LNCAP (cell line): ENCODE results near the gene PTPN14.

Experiments
- TF ChIP-seq, protein P1 (sequence below): fragments of 450-650 bp; IDR thresholded peaks from 2 replicates; pipeline ENCODE4 v1.5.1; 2017; ENCODE audit warnings: mild to moderate bottlenecking

The PTPN14 gene

DNA sequence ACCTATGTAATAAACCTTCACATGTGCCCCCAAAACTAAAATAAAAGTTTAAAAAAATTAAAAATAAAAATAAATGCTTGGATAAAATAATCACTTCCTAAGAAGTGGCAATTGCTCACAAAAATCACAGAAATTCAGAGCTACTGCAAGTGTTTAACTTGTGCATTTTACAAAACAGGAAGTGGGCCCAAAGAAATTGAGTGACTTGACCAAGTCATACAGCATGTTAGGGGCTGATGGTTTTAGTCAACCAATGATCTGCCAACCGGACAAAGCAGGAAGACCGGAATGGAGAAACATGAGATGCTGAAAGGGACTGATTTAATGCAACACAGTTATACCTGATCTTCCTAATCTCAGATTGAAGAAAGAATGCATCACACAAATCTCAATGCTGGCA lies 173.9 kb downstream of the PTPN14 start:
- TF ChIP-seq, protein P1, sequence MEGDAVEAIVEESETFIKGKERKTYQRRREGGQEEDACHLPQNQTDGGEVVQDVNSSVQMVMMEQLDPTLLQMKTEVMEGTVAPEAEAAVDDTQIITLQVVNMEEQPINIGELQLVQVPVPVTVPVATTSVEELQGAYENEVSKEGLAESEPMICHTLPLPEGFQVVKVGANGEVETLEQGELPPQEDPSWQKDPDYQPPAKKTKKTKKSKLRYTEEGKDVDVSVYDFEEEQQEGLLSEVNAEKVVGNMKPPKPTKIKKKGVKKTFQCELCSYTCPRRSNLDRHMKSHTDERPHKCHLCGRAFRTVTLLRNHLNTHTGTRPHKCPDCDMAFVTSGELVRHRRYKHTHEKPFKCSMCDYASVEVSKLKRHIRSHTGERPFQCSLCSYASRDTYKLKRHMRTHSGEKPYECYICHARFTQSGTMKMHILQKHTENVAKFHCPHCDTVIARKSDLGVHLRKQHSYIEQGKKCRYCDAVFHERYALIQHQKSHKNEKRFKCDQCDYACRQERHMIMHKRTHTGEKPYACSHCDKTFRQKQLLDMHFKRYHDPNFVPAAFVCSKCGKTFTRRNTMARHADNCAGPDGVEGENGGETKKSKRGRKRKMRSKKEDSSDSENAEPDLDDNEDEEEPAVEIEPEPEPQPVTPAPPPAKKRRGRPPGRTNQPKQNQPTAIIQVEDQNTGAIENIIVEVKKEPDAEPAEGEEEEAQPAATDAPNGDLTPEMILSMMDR = no peak

DNA sequence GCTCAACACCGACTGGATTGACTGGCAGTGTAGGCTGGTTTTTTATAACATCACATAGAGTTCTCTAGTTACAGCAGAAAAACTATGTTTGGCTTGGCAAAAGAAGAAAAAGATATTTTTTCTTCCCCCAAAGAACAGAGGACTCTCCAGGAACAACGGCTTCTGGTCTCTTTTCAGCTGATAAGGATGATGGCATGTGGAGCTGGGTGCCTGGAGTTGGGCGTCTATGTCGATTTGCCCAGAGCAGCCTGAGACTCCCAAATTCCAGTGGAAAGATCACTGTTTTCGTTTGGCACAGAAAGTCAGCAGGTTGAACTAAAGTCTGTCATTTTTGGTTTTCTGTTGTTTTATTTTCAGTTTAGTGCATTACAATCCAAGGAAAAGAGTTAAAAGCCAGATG lies 179.3 kb downstream of the PTPN14 start:
- TF ChIP-seq, protein P1 = no peak

DNA sequence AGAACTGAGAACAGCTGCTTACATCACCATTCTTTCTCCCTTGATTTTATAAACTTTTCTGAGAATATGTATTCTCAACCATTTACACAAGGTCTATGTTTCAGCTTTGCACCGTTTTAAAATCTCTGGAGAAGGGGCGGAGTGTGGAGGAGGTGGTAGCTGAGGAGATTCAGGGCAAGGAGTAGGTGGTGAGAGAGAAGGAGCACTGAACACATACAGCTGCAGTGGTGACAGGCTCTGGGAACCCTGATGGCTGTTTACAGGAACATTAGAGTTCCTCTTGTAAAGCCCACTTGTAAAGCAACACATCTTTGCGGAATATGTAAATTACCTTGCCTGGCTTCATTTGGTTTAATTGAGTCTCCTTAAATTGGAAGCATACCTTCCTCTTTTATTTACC lies 180.8 kb downstream of the PTPN14 start:
- TF ChIP-seq, protein P1 = no peak

DNA sequence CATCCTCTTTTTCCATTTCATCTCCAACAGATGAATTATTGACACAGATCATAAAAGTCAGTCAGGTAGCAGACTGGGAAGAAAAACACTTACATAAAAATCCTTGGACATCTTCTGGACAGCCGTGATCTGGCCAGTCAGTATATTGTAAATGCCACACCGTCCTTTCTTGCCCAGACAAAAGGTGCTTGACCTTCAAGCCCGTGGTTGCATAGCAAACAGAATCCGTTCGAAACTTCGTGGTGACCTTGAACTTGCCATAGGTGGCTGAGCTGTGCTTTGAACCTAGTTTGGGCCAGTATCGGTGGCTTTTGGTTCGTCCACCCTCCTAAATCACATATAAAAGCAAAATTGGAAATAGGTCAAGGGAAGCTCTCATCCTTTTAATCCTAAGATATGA lies 182.0 kb downstream of the PTPN14 start:
- TF ChIP-seq, protein P1 = no peak

DNA sequence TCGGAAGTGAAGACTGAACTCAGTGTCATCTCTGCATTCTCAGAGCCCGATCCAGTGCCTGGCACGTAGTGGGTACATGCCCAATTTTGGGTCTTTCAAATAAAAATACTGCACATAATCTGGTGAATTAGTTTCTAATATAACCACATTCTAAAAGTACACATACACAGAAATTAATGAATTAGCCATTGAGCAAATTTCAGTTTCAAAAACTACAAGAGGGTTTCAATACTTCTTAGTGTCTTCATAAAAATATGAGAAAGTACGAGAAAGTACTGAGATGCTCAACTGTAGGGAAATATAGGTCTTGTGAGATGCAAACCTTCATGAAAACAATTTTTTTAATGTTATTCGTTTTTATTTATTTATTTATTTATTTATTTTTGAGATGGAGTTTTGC lies 183.6 kb downstream of the PTPN14 start:
- TF ChIP-seq, protein P1 = no peak

DNA sequence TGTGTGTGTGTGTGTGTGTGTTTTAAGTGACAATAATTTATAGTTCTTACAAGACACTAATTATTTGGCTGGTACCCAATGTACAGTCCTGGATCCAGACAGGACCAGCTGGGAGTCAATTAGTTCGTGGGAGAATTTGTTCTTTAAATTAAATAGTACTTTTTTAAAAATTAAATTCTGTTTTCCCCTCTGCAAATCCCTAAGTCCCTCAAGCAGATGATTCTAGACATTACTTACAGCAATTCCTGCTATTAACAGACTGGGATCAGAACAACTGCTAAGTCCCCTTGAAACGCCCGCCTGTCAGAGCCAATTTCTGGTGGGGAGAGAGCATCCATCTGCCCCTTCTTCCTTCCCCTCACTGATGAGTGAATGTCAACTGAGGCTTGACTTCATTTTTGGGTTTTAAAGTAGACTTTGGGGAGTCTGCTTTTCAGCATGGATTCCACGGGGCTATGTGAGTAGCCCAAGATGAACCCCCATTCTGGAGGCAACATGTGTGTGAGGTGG lies 186.6 kb downstream of the PTPN14 start:
- TF ChIP-seq, protein P1 = no peak

DNA sequence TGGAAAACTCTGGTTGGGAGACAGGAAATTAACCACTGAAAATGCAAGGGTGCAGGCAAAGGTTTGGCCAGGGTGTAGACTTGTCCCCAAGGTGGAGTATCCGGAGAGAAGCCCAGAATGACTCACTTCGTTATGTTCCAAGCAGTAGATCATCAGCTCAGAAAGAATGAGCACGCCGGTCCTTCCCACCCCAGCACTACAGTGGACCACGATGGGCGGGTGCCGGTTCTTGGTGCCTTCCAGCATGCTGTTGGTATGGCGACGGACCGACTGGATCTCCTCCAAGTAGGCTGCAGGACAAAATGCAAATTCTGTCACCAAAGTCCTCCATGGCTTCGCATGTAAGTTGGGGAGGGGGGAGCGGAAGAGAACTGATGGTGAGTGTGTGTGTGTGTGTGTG lies 187.0 kb downstream of the PTPN14 start:
- TF ChIP-seq, protein P1 = no peak

DNA sequence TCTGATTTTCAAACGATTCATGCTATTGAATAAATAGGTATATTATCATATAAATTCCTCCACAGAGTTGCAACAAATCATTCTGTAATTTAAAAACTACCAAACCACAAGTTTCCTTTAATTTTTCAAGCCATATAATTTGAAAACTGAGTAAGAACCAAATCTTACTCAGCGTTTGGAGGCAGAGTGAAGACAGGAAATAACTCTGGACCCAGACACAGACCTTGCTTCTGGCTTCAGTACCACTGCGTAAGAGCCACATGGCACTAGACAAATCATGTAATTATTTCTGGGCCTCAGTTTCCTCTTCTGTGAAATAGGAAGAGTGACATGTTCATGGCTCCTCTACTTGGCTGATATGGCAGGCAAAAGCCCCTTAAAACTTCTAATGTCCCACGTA lies 188.0 kb downstream of the PTPN14 start:
- TF ChIP-seq, protein P1 = no peak
